Endothelial cell (in vitro differentiated cells): ENCODE data around the gene FGF5. TPM values are rescaled to one million over a fixed set of nuclear protein-coding genes. Genes with fewer than 3 reads are reported as not detected.

Experiments
- DNase-seq: peaks from one replicate; pipeline ENCODE4 v3.0.0; 2021; ENCODE audit warnings: low spot score
- H3K27ac Mint-ChIP-seq: one replicate; pipeline ENCODE4 v1.8.0; 2021; ENCODE audit warnings: mixed read lengths, inconsistent platforms; ENCODE audit not compliant: unreplicated experiment
- H3K27me3 Mint-ChIP-seq: one replicate; pipeline ENCODE4 v1.8.0; 2021; ENCODE audit warnings: mild to moderate bottlenecking, moderate library complexity, mixed read lengths, inconsistent platforms; ENCODE audit not compliant: unreplicated experiment
- H3K36me3 Mint-ChIP-seq: one replicate; pipeline ENCODE4 v1.8.0; 2021; ENCODE audit warnings: mild to moderate bottlenecking, low read depth, mixed read lengths, inconsistent platforms; ENCODE audit not compliant: unreplicated experiment
- H3K4me1 Mint-ChIP-seq: one replicate; pipeline ENCODE4 v1.8.0; 2021; ENCODE audit warnings: mild to moderate bottlenecking, mixed read lengths, inconsistent platforms; ENCODE audit not compliant: unreplicated experiment
- H3K4me3 Mint-ChIP-seq: one replicate; pipeline ENCODE4 v1.8.0; 2021; ENCODE audit warnings: mild to moderate bottlenecking, mixed read lengths, inconsistent platforms; ENCODE audit not compliant: unreplicated experiment
- H3K9me3 Mint-ChIP-seq: one replicate; pipeline ENCODE4 v1.8.0; 2021; ENCODE audit warnings: mixed read lengths, inconsistent platforms; ENCODE audit not compliant: unreplicated experiment
- CTCF ChIP-seq: fragments of 200-600 bp; sonication (generic); IDR thresholded peaks from one replicate; pipeline ENCODE4 v1.5.0; 2021; ENCODE audit warnings: antibody characterized with exemption; ENCODE audit not compliant: unreplicated experiment
- total RNA-seq: library from RNA; stranded (reverse); fragmentation: NEBNext Ultra II Directional; extraction: Animal tissue kit (Norgen Biotek cat#: 25700); gene quantifications from one replicate; pipeline ENCODE4 v1.2.1, GENCODE V29; 2021; ENCODE audit not compliant: unreplicated experiment

Gene FGF5
- total RNA-seq, 1 donor from 2014 or later, result not detected

GRCh38 chr4:80231180-80231579, 35.3 kb upstream of the FGF5 start:
- no peak overlapping the region for H3K27ac Mint-ChIP-seq
- no peaks in the 10 kb centered on the region for H3K9me3 Mint-ChIP-seq
- no peak for TF ChIP-seq CTCF
- H3K4me1 Mint-ChIP-seq, result peaks cover 7% of the 10 kb centered on the region
- no peak for DNase-seq
- no peaks in the 10 kb centered on the region for H3K36me3 Mint-ChIP-seq
- H3K27me3 Mint-ChIP-seq, result no peaks in the 10 kb centered on the region
- no peak overlapping the region for H3K4me3 Mint-ChIP-seq

GRCh38 chr4:80232707-80233370, 33.6 kb upstream of the FGF5 start:
- Mint-ChIP-seq H3K36me3 (no peaks in the 10 kb centered on the region), H3K9me3 (no peaks in the 10 kb centered on the region), H3K4me1 (peaks cover 7% of the 10 kb centered on the region), H3K27me3 (no peaks in the 10 kb centered on the region), H3K4me3 (no peak overlapping the region), H3K27ac (no peak overlapping the region)
- no peak for TF ChIP-seq CTCF
- DNase-seq, result no peak

- Mint-ChIP-seq H3K9me3 (no peaks in the 10 kb centered on the region), H3K36me3 (no peaks in the 10 kb centered on the region), H3K27ac (no peak overlapping the region), H3K4me3 (no peak overlapping the region), H3K27me3 (no peaks in the 10 kb centered on the region), H3K4me1 (peaks cover 7% of the 10 kb centered on the region)
- no peak for DNase-seq
- TF ChIP-seq CTCF, result no peak
These were observed 33.1 kb upstream of the FGF5 start for GRCh38 chr4:80233390-80233789.

- TF ChIP-seq CTCF, result no peak
- H3K27me3 Mint-ChIP-seq, result no peaks in the 10 kb centered on the region
- H3K4me3 Mint-ChIP-seq, result no peak overlapping the region
- H3K36me3 Mint-ChIP-seq, result no peaks in the 10 kb centered on the region
- DNase-seq, result no peak
- no peak overlapping the region for H3K27ac Mint-ChIP-seq
- H3K4me1 Mint-ChIP-seq, result peaks cover 6% of the 10 kb centered on the region
- H3K9me3 Mint-ChIP-seq, result no peaks in the 10 kb centered on the region
These were observed 31.0 kb upstream of the FGF5 start for GRCh38 chr4:80235451-80235850.

- Mint-ChIP-seq H3K4me1 (peaks cover 5% of the 10 kb centered on the region), H3K9me3 (no peaks in the 10 kb centered on the region), H3K36me3 (no peaks in the 10 kb centered on the region), H3K27ac (no peak overlapping the region), H3K4me3 (no peak overlapping the region), H3K27me3 (no peaks in the 10 kb centered on the region)
- DNase-seq, result no peak
- TF ChIP-seq CTCF, result no peak
These were observed 28.5 kb upstream of the FGF5 start for GRCh38 chr4:80237992-80238391.
